ENCODE data around the gene MEDAG.

The MEDAG gene

GRCh38 chr13:30957258-30957943 lies 51.3 kb downstream of the MEDAG start:
- DNase-seq: no peak
- no peak for ATAC-seq

- ATAC-seq: no peak
- DNase-seq: no peak
Measured at GRCh38 chr13:30959678-30960077, 53.6 kb downstream of the MEDAG start.

GRCh38 chr13:30963791-30964190 lies 57.7 kb downstream of the MEDAG start:
- DNase-seq (no peak), ATAC-seq (no peak)

- DNase-seq: no peak
Measured at GRCh38 chr13:30965380-30965779, 59.3 kb downstream of the MEDAG start.

GRCh38 chr13:30966101-30966500 lies 60.0 kb downstream of the MEDAG start:
- ATAC-seq (no peak), DNase-seq (no peak)

More at GRCh38 chr13:30965380-30965779, 59.3 kb downstream of the MEDAG start:
- no peak for ATAC-seq

GRCh38 chr13:30968846-30969245 lies 62.8 kb downstream of the MEDAG start:
- DNase-seq (no peak), ATAC-seq (no peak)

- DNase-seq (no peak), ATAC-seq (no peak)
Measured at GRCh38 chr13:30971575-30971974, 65.5 kb downstream of the MEDAG start.

GRCh38 chr13:30972888-30973377 lies 66.9 kb downstream of the MEDAG start:
- ATAC-seq: no peak
- DNase-seq: no peak

- no peak for ATAC-seq
- no peak for DNase-seq
Measured at GRCh38 chr13:30974350-30974749, 68.3 kb downstream of the MEDAG start.

Data from stimulated activated naive CD8-positive, alpha-beta T cell treated with anti-CD3 and anti-CD28 coated beads, Interleukin-15, Interleukin-2, amounts not matched to agents 100 U/mL and 50 U/mL, for 24 hours (primary cell).